Activated CD4-positive, alpha-beta T cell treated with anti-CD3 and anti-CD28 coated beads for 36 hours (primary cell): ENCODE measurements around the gene COX6A2. TPM values are rescaled to one million over a fixed set of nuclear protein-coding genes. Genes with fewer than 3 reads are reported as not detected.

Source experiments
- ATAC-seq: fragments of 200-7000 bp; cut with Tn5 transposase; one replicate; pipeline ENCODE4 v1.10.0; 2021; ENCODE audit warnings: mild to moderate bottlenecking, moderate library complexity
- CTCF ChIA-PET: fragments of 350-600 bp; sonication (Branson Sonifier 250); formaldehyde crosslinking; loops from one replicate; lab custom pipeline; 2021; ENCODE audit warnings: antibody characterized with exemption; lab: Charles Lee
- POLR2A ChIA-PET: fragments of 350-600 bp; sonication (Branson Sonifier 250); formaldehyde crosslinking; loops from one replicate; lab custom pipeline; 2021; ENCODE audit warnings: antibody characterized with exemption, inconsistent platforms; lab: Charles Lee
- DNase-seq: peaks from one replicate; pipeline ENCODE4 v3.0.0-alpha.2; 2020
- H3K27ac Mint-ChIP-seq: one replicate; pipeline ENCODE4 v1.8.0; 2021; ENCODE audit warnings: mixed read lengths
- H3K27me3 Mint-ChIP-seq: one replicate; pipeline ENCODE4 v1.8.0; 2021; ENCODE audit warnings: mixed read lengths
- H3K36me3 Mint-ChIP-seq: one replicate; pipeline ENCODE4 v1.8.0; 2021; ENCODE audit warnings: low read depth, mixed read lengths
- H3K4me1 Mint-ChIP-seq: one replicate; pipeline ENCODE4 v1.8.0; 2021; ENCODE audit warnings: mixed read lengths
- H3K4me3 Mint-ChIP-seq: one replicate; pipeline ENCODE4 v1.8.0; 2021; ENCODE audit warnings: mild to moderate bottlenecking, moderate library complexity, mixed read lengths
- H3K9me3 Mint-ChIP-seq: one replicate; pipeline ENCODE4 v1.8.0; 2021; ENCODE audit warnings: low read depth, mixed read lengths
- intact Hi-C, 2 experiments: fragments of 100-400 bp; cut with DNase I in 1 of 2; cut with micrococcal nuclease in 1 of 2; formaldehyde crosslinking; loops; one replicate each; pipeline versions ENCODE4 v1.14.2 to v1.15.1; 2022 to 2024; cut with DNase I, micrococcal nuclease
- total RNA-seq, 2 experiments: library from RNA; stranded (reverse); gene quantifications; one replicate each; pipeline ENCODE4 v1.2.3, GENCODE V29; 2021

The COX6A2 gene
- total RNA-seq, 2 experiments from 2014 or later = not detected

- ATAC-seq = no peak
- no peak overlapping the region for H3K4me3 Mint-ChIP-seq
- no peaks in the 10 kb centered on the region for H3K36me3 Mint-ChIP-seq
- H3K9me3 Mint-ChIP-seq = no peaks in the 10 kb centered on the region
- ChIA-PET CTCF (interaction anchor here (1.4 to 1.7 kb wide), 2 partner anchors 8 to 9 kb away, joined by 3 to 4 read pairs; no protein-coding TSS in a partner anchor), POLR2A (no interaction called here)
- DNase-seq = no peak
- H3K4me1 Mint-ChIP-seq = peaks cover 15% of the 10 kb centered on the region
- intact Hi-C loops = no loop called here
- H3K27ac Mint-ChIP-seq = no peak overlapping the region
- peaks cover 2% of the 10 kb centered on the region for H3K27me3 Mint-ChIP-seq
These were observed 7.4 kb upstream of the COX6A2 start for GRCh38 chr16:31435341-31436220.

GRCh38 chr16:31430380-31431052 lies 2.4 kb upstream of the COX6A2 start:
- Mint-ChIP-seq H3K4me3 (no peak overlapping the region), H3K36me3 (no peaks in the 10 kb centered on the region), H3K27ac (no peak overlapping the region), H3K9me3 (no peaks in the 10 kb centered on the region), H3K4me1 (peaks cover 8% of the 10 kb centered on the region), H3K27me3 (peaks cover under 1% of the 10 kb centered on the region)
- ATAC-seq = peak; percentile 43
- intact Hi-C loops = no loop called here
- CTCF ChIA-PET = interaction anchor here (0.7 to 0.9 kb wide), 3 partner anchors 230 to 389 kb away, joined by 3 to 4 read pairs (median 3); no protein-coding TSS in a partner anchor
- POLR2A ChIA-PET = no interaction called here
- DNase-seq = no peak

GRCh38 chr16:31429796-31430195 lies 1.6 kb upstream of the COX6A2 start:
- ATAC-seq = no peak
- Mint-ChIP-seq H3K36me3 (no peaks in the 10 kb centered on the region), H3K9me3 (no peaks in the 10 kb centered on the region), H3K4me3 (no peak overlapping the region), H3K27ac (no peak overlapping the region), H3K4me1 (peaks cover 8% of the 10 kb centered on the region), H3K27me3 (peaks cover 4% of the 10 kb centered on the region)
- ChIA-PET POLR2A (no interaction called here), CTCF (interaction anchor here (0.9 kb wide), 2 partner anchors 230 to 267 kb away, joined by 3 to 4 read pairs; no protein-coding TSS in a partner anchor)
- intact Hi-C loops = loop anchor here in 1 of 2 experiments (10.0 kb wide), 1 partner anchor 165 kb away; no protein-coding TSS in a partner anchor
- DNase-seq = no peak

GRCh38 chr16:31429314-31429713 lies 1.2 kb upstream of the COX6A2 start:
- no peaks in the 10 kb centered on the region for H3K36me3 Mint-ChIP-seq
- H3K9me3 Mint-ChIP-seq = no peaks in the 10 kb centered on the region
- ChIA-PET POLR2A (interaction anchor here (0.8 kb wide), 1 partner anchor 8 kb away, joined by 6 read pairs; no protein-coding TSS in a partner anchor), CTCF (interaction anchor here (0.9 to 1.4 kb wide), 2 partner anchors 13 to 268 kb away, joined by 3 to 5 read pairs; partner anchors contain the start of gene ZNF843)
- H3K4me1 Mint-ChIP-seq = peaks cover 8% of the 10 kb centered on the region
- ATAC-seq (no peak), DNase-seq (no peak)
- peaks cover 4% of the 10 kb centered on the region for H3K27me3 Mint-ChIP-seq
- intact Hi-C loops = loop anchor here in 1 of 2 experiments (10.0 kb wide), 1 partner anchor 165 kb away; no protein-coding TSS in a partner anchor
- no peak overlapping the region for H3K27ac Mint-ChIP-seq
- no peak overlapping the region for H3K4me3 Mint-ChIP-seq

- no peak for DNase-seq
- H3K36me3 Mint-ChIP-seq = no peaks in the 10 kb centered on the region
- peaks cover 4% of the 10 kb centered on the region for H3K27me3 Mint-ChIP-seq
- CTCF ChIA-PET = interaction anchor here (1.4 kb wide), 1 partner anchor 14 kb away, joined by 5 read pairs; the partner anchor contains the start of gene ZNF843
- peaks cover 8% of the 10 kb centered on the region for H3K4me1 Mint-ChIP-seq
- intact Hi-C loops = loop anchor here in 1 of 2 experiments (10.0 kb wide), 1 partner anchor 164 kb away; no protein-coding TSS in a partner anchor
- no peak overlapping the region for H3K27ac Mint-ChIP-seq
- no peaks in the 10 kb centered on the region for H3K9me3 Mint-ChIP-seq
- peak; percentile 14 for ATAC-seq
- no peak overlapping the region for H3K4me3 Mint-ChIP-seq
- POLR2A ChIA-PET = interaction anchor here (0.8 kb wide), 1 partner anchor 9 kb away, joined by 6 read pairs; no protein-coding TSS in a partner anchor
These were observed 583 bp upstream of the COX6A2 start for GRCh38 chr16:31428638-31429247.

GRCh38 chr16:31427441-31428278 lies 500 bp downstream of the COX6A2 start:
- intact Hi-C loops = loop anchor here in 1 of 2 experiments (10.0 kb wide), 1 partner anchor 163 kb away; no protein-coding TSS in a partner anchor
- ChIA-PET POLR2A (interaction anchor here (0.5 kb wide), 1 partner anchor 79 kb away, joined by 3 read pairs; no protein-coding TSS in a partner anchor), CTCF (interaction anchor here (1.0 kb wide), 1 partner anchor 9 kb away, joined by 3 read pairs; no protein-coding TSS in a partner anchor)
- Mint-ChIP-seq H3K9me3 (no peaks in the 10 kb centered on the region), H3K36me3 (no peaks in the 10 kb centered on the region), H3K27me3 (peaks cover 4% of the 10 kb centered on the region), H3K27ac (no peak overlapping the region), H3K4me1 (peaks cover 8% of the 10 kb centered on the region), H3K4me3 (no peak overlapping the region)
- ATAC-seq (peak; percentile 69), DNase-seq (peak; percentile 78)

- H3K27ac Mint-ChIP-seq = no peak overlapping the region
- no peak for DNase-seq
- no peaks in the 10 kb centered on the region for H3K36me3 Mint-ChIP-seq
- H3K9me3 Mint-ChIP-seq = no peaks in the 10 kb centered on the region
- H3K4me1 Mint-ChIP-seq = peaks cover 13% of the 10 kb centered on the region
- ChIA-PET CTCF (interaction anchor here (0.8 kb wide), 1 partner anchor 8 kb away, joined by 3 read pairs; no protein-coding TSS in a partner anchor), POLR2A (no interaction called here)
- no peak overlapping the region for H3K4me3 Mint-ChIP-seq
- ATAC-seq = no peak
- intact Hi-C loops = loop anchor here in 1 of 2 experiments (10.0 kb wide), 1 partner anchor 159 kb away; no protein-coding TSS in a partner anchor
- peaks cover 5% of the 10 kb centered on the region for H3K27me3 Mint-ChIP-seq
These were observed 4.4 kb downstream of the COX6A2 start for GRCh38 chr16:31423801-31424200.

GRCh38 chr16:31423241-31423640 lies 4.9 kb downstream of the COX6A2 start:
- intact Hi-C loops = loop anchor here in 1 of 2 experiments (10.0 kb wide), 1 partner anchor 158 kb away; no protein-coding TSS in a partner anchor
- no peak for ATAC-seq
- Mint-ChIP-seq H3K4me1 (peaks cover 13% of the 10 kb centered on the region), H3K4me3 (no peak overlapping the region), H3K9me3 (no peaks in the 10 kb centered on the region), H3K27ac (no peak overlapping the region), H3K27me3 (peaks cover 5% of the 10 kb centered on the region), H3K36me3 (no peaks in the 10 kb centered on the region)
- POLR2A ChIA-PET = no interaction called here
- DNase-seq = no peak
- CTCF ChIA-PET = interaction anchor here (1.8 kb wide), 1 partner anchor 37 kb away, joined by 5 read pairs; no protein-coding TSS in a partner anchor

GRCh38 chr16:31421587-31421986 lies 6.6 kb downstream of the COX6A2 start:
- Mint-ChIP-seq H3K27me3 (peaks cover 6% of the 10 kb centered on the region), H3K9me3 (no peaks in the 10 kb centered on the region), H3K4me3 (no peak overlapping the region), H3K36me3 (no peaks in the 10 kb centered on the region), H3K27ac (peak overlapping the region; percentile 47), H3K4me1 (peaks cover 10% of the 10 kb centered on the region)
- ChIA-PET CTCF (interaction anchor here (1.8 kb wide), 1 partner anchor 39 kb away, joined by 5 read pairs; no protein-coding TSS in a partner anchor), POLR2A (no interaction called here)
- intact Hi-C loops = loop anchor here in 1 of 2 experiments (1.0 to 10.0 kb wide), 4 partner anchors 35 to 280 kb away; partner anchors contain the start of gene ITGAX
- peak; percentile 98 for ATAC-seq
- peak; percentile 82 for DNase-seq

GRCh38 chr16:31420037-31420436 lies 8.1 kb downstream of the COX6A2 start:
- no peak overlapping the region for H3K4me3 Mint-ChIP-seq

More at GRCh38 chr16:31420037-31420436, 8.1 kb downstream of the COX6A2 start:
- no peak for ATAC-seq
- intact Hi-C loops = loop anchor here in 1 of 2 experiments (2.0 to 10.0 kb wide), 3 partner anchors 33 to 155 kb away; partner anchors contain the start of gene ITGAX
- POLR2A ChIA-PET = no interaction called here
- no peaks in the 10 kb centered on the region for H3K9me3 Mint-ChIP-seq
- DNase-seq = no peak
- peaks cover 10% of the 10 kb centered on the region for H3K4me1 Mint-ChIP-seq
- no peak overlapping the region for H3K27ac Mint-ChIP-seq
- CTCF ChIA-PET = no interaction called here
- no peaks in the 10 kb centered on the region for H3K36me3 Mint-ChIP-seq
- peaks cover 4% of the 10 kb centered on the region for H3K27me3 Mint-ChIP-seq
